Activated CD8-positive, alpha-beta memory T cell treated with anti-CD3 and anti-CD28 coated beads for 48 hours (primary cell): ENCODE results near the gene ALDOA.
A peak's percentile ranks its signal among the peaks of the same experiment; 100 is the strongest.
"Not testable (repeated sequence)": the region's sequence is repeated elsewhere in the genome, so short reads cannot be mapped to it uniquely, and the experiment has no call there.

Experiments
- DNase-seq, 3 experiments: peaks; one replicate each; pipeline ENCODE4 v3.0.0-alpha.2; 2020; ENCODE audit warnings: low read depth in 2 of 3, low spot score in 2 of 3

ALDOA gene

GRCh38 chr16:30065102-30065942 lies at the start of gene ALDOA:
ALDOA (plus strand) TSS chr16:30065760; CDS start chr16:30066898, 1,138 bp downstream.
- peak; percentile 87 to 98 (median 94) for DNase-seq

- DNase-seq = no peak
These were observed 48.8 kb upstream of the ALDOA start for GRCh38 chr16:30016555-30017276.

GRCh38 chr16:30017277-30017656 lies 48.3 kb upstream of the ALDOA start:
- DNase-seq = no peak

- DNase-seq = not testable (repeated sequence)
These were observed 47.6 kb upstream of the ALDOA start for GRCh38 chr16:30017937-30018336.

GRCh38 chr16:30018731-30019158 lies 46.8 kb upstream of the ALDOA start:
- DNase-seq = no peak

- DNase-seq = no peak
These were observed 42.7 kb upstream of the ALDOA start, which contains the start of gene C16orf92 for GRCh38 chr16:30022887-30023286. C16orf92 (plus strand) TSS chr16:30023198; CDS start chr16:30023341, 143 bp downstream.

- no peak for DNase-seq
These were observed 42.0 kb upstream of the ALDOA start for GRCh38 chr16:30023586-30023985.

- DNase-seq = no peak
These were observed 41.1 kb upstream of the ALDOA start for GRCh38 chr16:30024451-30024850.

- no peak for DNase-seq
These were observed 40.4 kb upstream of the ALDOA start for GRCh38 chr16:30025156-30025555.

GRCh38 chr16:30025574-30025973 lies 40.0 kb upstream of the ALDOA start:
- DNase-seq = no peak

- no peak for DNase-seq
These were observed 39.1 kb upstream of the ALDOA start for GRCh38 chr16:30026449-30026848.

GRCh38 chr16:30027588-30028437 lies 37.7 kb upstream of the ALDOA start:
- DNase-seq = no peak

- DNase-seq = no peak
These were observed 37.0 kb upstream of the ALDOA start for GRCh38 chr16:30028438-30029076.

- DNase-seq = no peak
These were observed 35.4 kb upstream of the ALDOA start for GRCh38 chr16:30030011-30030685.

GRCh38 chr16:30030841-30031413 lies 34.6 kb upstream of the ALDOA start, which contains the start of gene TLCD3B:
TLCD3B (minus strand) TSS chr16:30031271; CDS start chr16:30030527, 744 bp downstream.
- DNase-seq = no peak

- DNase-seq = no peak
These were observed 34.1 kb upstream of the ALDOA start for GRCh38 chr16:30031477-30031918.

- DNase-seq = peak in 1 of 3 experiments; percentile 40
These were observed 33.3 kb upstream of the ALDOA start for GRCh38 chr16:30032083-30032819.

- no peak for DNase-seq
These were observed 32.3 kb upstream of the ALDOA start for GRCh38 chr16:30033270-30033669.

- no peak for DNase-seq
These were observed 25.3 kb upstream of the ALDOA start for GRCh38 chr16:30040221-30040620.
